ENCODE results near the gene KCNMA1. TPM values are rescaled to one million over a fixed set of nuclear protein-coding genes. Genes with fewer than 3 reads are reported as not detected.
A peak's percentile ranks its signal among the peaks of the same experiment; 100 is the strongest.

KCNMA1 gene
- total RNA-seq, 1 donor = 106 TPM

GRCh38 chr10:77505431-77506334 is 131.9 kb downstream of the KCNMA1 start:
- no peak for TF ChIP-seq CTCF (IDR thresholded peaks at IDR 0.05; ENCODE audit: insufficient read depth, low read length)
- no peak overlapping the region for H3K4me3 ChIP-seq (ENCODE audit: low read depth, low read length)
- peak; percentile 87 for DNase-seq (ENCODE audit: low read depth)

GRCh38 chr10:77504873-77505257 is 132.7 kb downstream of the KCNMA1 start:
- no peak overlapping the region for H3K4me3 ChIP-seq (ENCODE audit: low read depth, low read length)
- TF ChIP-seq CTCF (IDR thresholded peaks at IDR 0.05; ENCODE audit: insufficient read depth, low read length) = peak; percentile 10
- no peak for DNase-seq (ENCODE audit: low read depth)

GRCh38 chr10:77504196-77504872 is 133.3 kb downstream of the KCNMA1 start:
- no peak for TF ChIP-seq CTCF (IDR thresholded peaks at IDR 0.05; ENCODE audit: insufficient read depth, low read length)
- peak; percentile 87 for DNase-seq (ENCODE audit: low read depth)
- no peak overlapping the region for H3K4me3 ChIP-seq (ENCODE audit: low read depth, low read length)

GRCh38 chr10:77501846-77502261 is 135.8 kb downstream of the KCNMA1 start:
- no peak for TF ChIP-seq CTCF (IDR thresholded peaks at IDR 0.05; ENCODE audit: insufficient read depth, low read length)
- no peak for DNase-seq (ENCODE audit: low read depth)
- H3K4me3 ChIP-seq (ENCODE audit: low read depth, low read length) = no peak overlapping the region

GRCh38 chr10:77501152-77501845 is 136.3 kb downstream of the KCNMA1 start:
- DNase-seq (ENCODE audit: low read depth) = peak; percentile 90
- no peak for TF ChIP-seq CTCF (IDR thresholded peaks at IDR 0.05; ENCODE audit: insufficient read depth, low read length)
- no peak overlapping the region for H3K4me3 ChIP-seq (ENCODE audit: low read depth, low read length)

- H3K4me3 ChIP-seq (ENCODE audit: low read depth, low read length) = no peak overlapping the region
- no peak for DNase-seq (ENCODE audit: low read depth)
- no peak for TF ChIP-seq CTCF (IDR thresholded peaks at IDR 0.05; ENCODE audit: insufficient read depth, low read length)
These were observed 136.9 kb downstream of the KCNMA1 start for GRCh38 chr10:77500754-77501151.
